SK-N-SH (cell line): ENCODE data around the gene CCDC148.

Experiments
- EZH2phosphoT487 ChIP-seq: fragments of 200-600 bp; sonication (generic); IDR thresholded peaks from 2 replicates; pipeline ENCODE4 v1.6.1; 2017; ENCODE audit warnings: low read depth, mixed run types, mild to moderate bottlenecking, antibody characterized with exemption, moderate library complexity, borderline replicate concordance
- FOSL2 ChIP-seq: IDR thresholded peaks from 2 replicates; pipeline ENCODE4 v1.4.0; 2012; ENCODE audit warnings: low read depth, mild to moderate bottlenecking, moderate library complexity, borderline replicate concordance
- FOXM1 ChIP-seq: IDR thresholded peaks from 2 replicates; pipeline ENCODE4 v1.4.0; 2012; ENCODE audit warnings: low read depth, mild to moderate bottlenecking
- POLR2AphosphoS5 ChIP-seq: IDR thresholded peaks from 2 replicates; pipeline ENCODE4 v1.6.1; 2012; ENCODE audit warnings: low read depth, low read length
- SMC3 ChIP-seq: IDR thresholded peaks from 2 replicates; pipeline ENCODE4 v1.6.1; 2012; ENCODE audit warnings: low read depth, low read length, improper control_type of control experiment
- TAF1 ChIP-seq: IDR thresholded peaks from 2 replicates; pipeline ENCODE4 v1.6.1; 2012; ENCODE audit warnings: low read depth, mild to moderate bottlenecking, low read length, moderate library complexity, borderline replicate concordance
- YY1 ChIP-seq: IDR thresholded peaks from 2 replicates; pipeline ENCODE4 v1.4.0; 2012; ENCODE audit warnings: low read depth, mild to moderate bottlenecking
- TF ChIP-seq, protein P1 (sequence below): IDR thresholded peaks from 2 replicates; pipeline ENCODE4 v1.4.0; 2012; ENCODE audit warnings: low read depth, borderline replicate concordance
- TF ChIP-seq, protein P2 (sequence below): fragments of 200-600 bp; sonication (generic); IDR thresholded peaks from 2 replicates; pipeline ENCODE4 v1.6.1; 2017; ENCODE audit warnings: antibody characterized with exemption, mild to moderate bottlenecking, moderate library complexity
- TF ChIP-seq, protein P3 (sequence below): IDR thresholded peaks from 2 replicates; pipeline ENCODE4 v1.6.1; 2012; ENCODE audit warnings: mild to moderate bottlenecking, low read depth, low read length, moderate library complexity
- TF ChIP-seq, protein P4 (sequence below): IDR thresholded peaks from 2 replicates; pipeline ENCODE4; 2012
- TF ChIP-seq, protein P5 (sequence below): fragments of 150-350 bp; IDR thresholded peaks from 2 replicates; pipeline ENCODE4 v1.6.1; 2017; ENCODE audit warnings: antibody characterized with exemption, low read length, low read depth, borderline replicate concordance

DNA sequence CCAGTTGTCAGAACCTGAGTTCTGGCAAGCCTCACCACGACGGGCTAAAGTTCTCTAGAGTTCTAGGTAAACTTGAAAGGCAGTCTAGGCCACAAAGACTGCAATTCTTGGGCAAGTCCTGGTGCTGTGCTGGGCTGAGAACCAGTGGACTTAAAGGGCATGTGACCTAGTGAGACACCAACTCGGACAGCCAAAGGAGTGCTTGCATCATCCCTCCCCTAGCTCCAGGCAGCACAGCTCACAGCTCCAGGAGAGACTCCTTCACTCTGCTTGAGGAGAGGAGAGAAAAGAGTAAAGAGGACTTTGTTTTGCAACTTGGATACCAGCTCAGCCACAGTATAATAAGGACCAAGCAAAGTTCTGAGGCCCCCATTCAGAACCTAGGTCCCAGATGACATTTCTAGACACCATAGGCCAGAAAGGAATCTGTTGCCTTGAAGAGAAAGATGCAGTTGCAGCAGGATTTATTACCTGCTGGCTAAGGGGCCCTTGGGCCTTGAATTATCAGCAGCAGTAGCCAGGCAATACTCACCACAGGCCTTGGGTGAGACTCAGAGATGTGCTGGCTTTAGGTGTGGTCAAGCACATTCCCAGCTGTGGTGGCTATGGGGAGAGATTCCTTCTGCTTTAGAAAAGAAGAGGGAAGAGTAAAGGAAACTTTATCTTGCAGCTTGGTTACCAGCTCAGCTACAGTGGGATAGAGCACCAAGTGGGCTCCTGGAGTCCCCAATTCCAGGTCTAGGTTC, 303.1 kb downstream of the CCDC148 start:
- no peak for TF ChIP-seq POLR2AphosphoS5
- TF ChIP-seq, protein P1, sequence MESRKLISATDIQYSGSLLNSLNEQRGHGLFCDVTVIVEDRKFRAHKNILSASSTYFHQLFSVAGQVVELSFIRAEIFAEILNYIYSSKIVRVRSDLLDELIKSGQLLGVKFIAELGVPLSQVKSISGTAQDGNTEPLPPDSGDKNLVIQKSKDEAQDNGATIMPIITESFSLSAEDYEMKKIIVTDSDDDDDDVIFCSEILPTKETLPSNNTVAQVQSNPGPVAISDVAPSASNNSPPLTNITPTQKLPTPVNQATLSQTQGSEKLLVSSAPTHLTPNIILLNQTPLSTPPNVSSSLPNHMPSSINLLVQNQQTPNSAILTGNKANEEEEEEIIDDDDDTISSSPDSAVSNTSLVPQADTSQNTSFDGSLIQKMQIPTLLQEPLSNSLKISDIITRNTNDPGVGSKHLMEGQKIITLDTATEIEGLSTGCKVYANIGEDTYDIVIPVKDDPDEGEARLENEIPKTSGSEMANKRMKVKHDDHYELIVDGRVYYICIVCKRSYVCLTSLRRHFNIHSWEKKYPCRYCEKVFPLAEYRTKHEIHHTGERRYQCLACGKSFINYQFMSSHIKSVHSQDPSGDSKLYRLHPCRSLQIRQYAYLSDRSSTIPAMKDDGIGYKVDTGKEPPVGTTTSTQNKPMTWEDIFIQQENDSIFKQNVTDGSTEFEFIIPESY = no peak
- TF ChIP-seq, protein P2, sequence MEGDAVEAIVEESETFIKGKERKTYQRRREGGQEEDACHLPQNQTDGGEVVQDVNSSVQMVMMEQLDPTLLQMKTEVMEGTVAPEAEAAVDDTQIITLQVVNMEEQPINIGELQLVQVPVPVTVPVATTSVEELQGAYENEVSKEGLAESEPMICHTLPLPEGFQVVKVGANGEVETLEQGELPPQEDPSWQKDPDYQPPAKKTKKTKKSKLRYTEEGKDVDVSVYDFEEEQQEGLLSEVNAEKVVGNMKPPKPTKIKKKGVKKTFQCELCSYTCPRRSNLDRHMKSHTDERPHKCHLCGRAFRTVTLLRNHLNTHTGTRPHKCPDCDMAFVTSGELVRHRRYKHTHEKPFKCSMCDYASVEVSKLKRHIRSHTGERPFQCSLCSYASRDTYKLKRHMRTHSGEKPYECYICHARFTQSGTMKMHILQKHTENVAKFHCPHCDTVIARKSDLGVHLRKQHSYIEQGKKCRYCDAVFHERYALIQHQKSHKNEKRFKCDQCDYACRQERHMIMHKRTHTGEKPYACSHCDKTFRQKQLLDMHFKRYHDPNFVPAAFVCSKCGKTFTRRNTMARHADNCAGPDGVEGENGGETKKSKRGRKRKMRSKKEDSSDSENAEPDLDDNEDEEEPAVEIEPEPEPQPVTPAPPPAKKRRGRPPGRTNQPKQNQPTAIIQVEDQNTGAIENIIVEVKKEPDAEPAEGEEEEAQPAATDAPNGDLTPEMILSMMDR = no peak
- TF ChIP-seq FOXM1 = no peak
- no peak for TF ChIP-seq SMC3
- no peak for TF ChIP-seq EZH2phosphoT487
- TF ChIP-seq, protein P3, sequence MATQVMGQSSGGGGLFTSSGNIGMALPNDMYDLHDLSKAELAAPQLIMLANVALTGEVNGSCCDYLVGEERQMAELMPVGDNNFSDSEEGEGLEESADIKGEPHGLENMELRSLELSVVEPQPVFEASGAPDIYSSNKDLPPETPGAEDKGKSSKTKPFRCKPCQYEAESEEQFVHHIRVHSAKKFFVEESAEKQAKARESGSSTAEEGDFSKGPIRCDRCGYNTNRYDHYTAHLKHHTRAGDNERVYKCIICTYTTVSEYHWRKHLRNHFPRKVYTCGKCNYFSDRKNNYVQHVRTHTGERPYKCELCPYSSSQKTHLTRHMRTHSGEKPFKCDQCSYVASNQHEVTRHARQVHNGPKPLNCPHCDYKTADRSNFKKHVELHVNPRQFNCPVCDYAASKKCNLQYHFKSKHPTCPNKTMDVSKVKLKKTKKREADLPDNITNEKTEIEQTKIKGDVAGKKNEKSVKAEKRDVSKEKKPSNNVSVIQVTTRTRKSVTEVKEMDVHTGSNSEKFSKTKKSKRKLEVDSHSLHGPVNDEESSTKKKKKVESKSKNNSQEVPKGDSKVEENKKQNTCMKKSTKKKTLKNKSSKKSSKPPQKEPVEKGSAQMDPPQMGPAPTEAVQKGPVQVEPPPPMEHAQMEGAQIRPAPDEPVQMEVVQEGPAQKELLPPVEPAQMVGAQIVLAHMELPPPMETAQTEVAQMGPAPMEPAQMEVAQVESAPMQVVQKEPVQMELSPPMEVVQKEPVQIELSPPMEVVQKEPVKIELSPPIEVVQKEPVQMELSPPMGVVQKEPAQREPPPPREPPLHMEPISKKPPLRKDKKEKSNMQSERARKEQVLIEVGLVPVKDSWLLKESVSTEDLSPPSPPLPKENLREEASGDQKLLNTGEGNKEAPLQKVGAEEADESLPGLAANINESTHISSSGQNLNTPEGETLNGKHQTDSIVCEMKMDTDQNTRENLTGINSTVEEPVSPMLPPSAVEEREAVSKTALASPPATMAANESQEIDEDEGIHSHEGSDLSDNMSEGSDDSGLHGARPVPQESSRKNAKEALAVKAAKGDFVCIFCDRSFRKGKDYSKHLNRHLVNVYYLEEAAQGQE = no peak
- no peak for TF ChIP-seq FOSL2
- TF ChIP-seq, protein P4, sequence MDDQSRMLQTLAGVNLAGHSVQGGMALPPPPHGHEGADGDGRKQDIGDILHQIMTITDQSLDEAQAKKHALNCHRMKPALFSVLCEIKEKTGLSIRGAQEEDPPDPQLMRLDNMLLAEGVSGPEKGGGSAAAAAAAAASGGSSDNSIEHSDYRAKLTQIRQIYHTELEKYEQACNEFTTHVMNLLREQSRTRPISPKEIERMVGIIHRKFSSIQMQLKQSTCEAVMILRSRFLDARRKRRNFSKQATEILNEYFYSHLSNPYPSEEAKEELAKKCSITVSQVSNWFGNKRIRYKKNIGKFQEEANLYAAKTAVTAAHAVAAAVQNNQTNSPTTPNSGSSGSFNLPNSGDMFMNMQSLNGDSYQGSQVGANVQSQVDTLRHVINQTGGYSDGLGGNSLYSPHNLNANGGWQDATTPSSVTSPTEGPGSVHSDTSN = no peak
- TF ChIP-seq, protein P5, sequence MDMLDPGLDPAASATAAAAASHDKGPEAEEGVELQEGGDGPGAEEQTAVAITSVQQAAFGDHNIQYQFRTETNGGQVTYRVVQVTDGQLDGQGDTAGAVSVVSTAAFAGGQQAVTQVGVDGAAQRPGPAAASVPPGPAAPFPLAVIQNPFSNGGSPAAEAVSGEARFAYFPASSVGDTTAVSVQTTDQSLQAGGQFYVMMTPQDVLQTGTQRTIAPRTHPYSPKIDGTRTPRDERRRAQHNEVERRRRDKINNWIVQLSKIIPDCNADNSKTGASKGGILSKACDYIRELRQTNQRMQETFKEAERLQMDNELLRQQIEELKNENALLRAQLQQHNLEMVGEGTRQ = no peak
- no peak for TF ChIP-seq TAF1
- no peak for TF ChIP-seq YY1
